Smooth muscle cell (in vitro differentiated cells): ENCODE data around the gene XPR1. TPM values are rescaled to one million over a fixed set of nuclear protein-coding genes. Genes with fewer than 3 reads are reported as not detected.

Experiments
- DNase-seq: peaks from one replicate; lab custom pipeline; 2025; ENCODE audit not compliant: unreplicated experiment; lab: John Stamatoyannopoulos, UW
- H2AFZ ChIP-seq: fragments of 200-600 bp; sonication (generic); 2 replicates; pipeline ENCODE4 v1.6.0; 2016; ENCODE audit warnings: antibody characterized with exemption, low read depth, mild to moderate bottlenecking
- H3F3A ChIP-seq: fragments of 200-600 bp; sonication (generic); 2 replicates; pipeline ENCODE4 v1.6.0; 2017; ENCODE audit warnings: antibody characterized with exemption, low read depth
- H3K27ac ChIP-seq: fragments of 200-600 bp; sonication (generic); 2 replicates; pipeline ENCODE4 v1.5.1; 2016; ENCODE audit warnings: low read depth, mild to moderate bottlenecking
- H3K27me3 ChIP-seq: fragments of 200-600 bp; sonication (generic); 2 replicates; pipeline ENCODE4 v1.6.1; 2016; ENCODE audit warnings: low read depth, mild to moderate bottlenecking
- H3K36me3 ChIP-seq: fragments of 200-600 bp; sonication (generic); 2 replicates; pipeline ENCODE4 v1.5.1; 2016; ENCODE audit warnings: low read depth
- H3K4me1 ChIP-seq: fragments of 200-600 bp; sonication (generic); 2 replicates; pipeline ENCODE4 v1.5.1; 2016; ENCODE audit warnings: low read depth
- H3K4me2 ChIP-seq: fragments of 200-600 bp; sonication (generic); 2 replicates; pipeline ENCODE4 v1.6.0; 2016; ENCODE audit warnings: mild to moderate bottlenecking
- H3K4me3 ChIP-seq: fragments of 200-600 bp; sonication (generic); 2 replicates; pipeline ENCODE4 v1.5.1; 2016; ENCODE audit warnings: mild to moderate bottlenecking
- H3K79me2 ChIP-seq: fragments of 200-600 bp; sonication (generic); 2 replicates; pipeline ENCODE4 v1.6.0; 2016; ENCODE audit warnings: low read depth, mild to moderate bottlenecking
- H3K9ac ChIP-seq: fragments of 200-600 bp; sonication (generic); 2 replicates; pipeline ENCODE4 v1.6.0; 2016; ENCODE audit warnings: low read depth
- H3K9me3 ChIP-seq: fragments of 200-600 bp; sonication (generic); replicated peaks from 2 replicates; pipeline ENCODE4 v1.5.1; 2016; ENCODE audit warnings: low read depth
- H4K20me1 ChIP-seq: fragments of 200-600 bp; sonication (generic); 2 replicates; pipeline ENCODE4 v1.6.0; 2016; ENCODE audit warnings: low read depth
- WGBS: methylation state at CpG from one replicate; pipeline ENCODE4 v1.1.7; 2016; ENCODE audit warnings: low lambda C conversion rate; 5-methylcytosine and 5-hydroxymethylcytosine counted together
- polyA plus RNA-seq: library from polyadenylated mRNA; unstranded; fragments of >200 nt; fragmentation: Nextera tagmentation; extraction: Ambion mirVana; gene quantifications from 2 replicates; pipeline ENCODE4 v1.2.1, GENCODE V29; 2016
- total RNA-seq: library from RNA; depleted of rRNA; stranded (reverse); fragments of >200 nt; gene quantifications from 2 replicates; pipeline ENCODE4 v1.2.3, GENCODE V29; 2014
- TF ChIP-seq, protein P1 (sequence below): fragments of 200-600 bp; sonication (generic); IDR thresholded peaks from 2 replicates; pipeline ENCODE4 v1.5.1; 2017; ENCODE audit warnings: borderline replicate concordance, mild to moderate bottlenecking, antibody characterized with exemption; ENCODE audit not compliant: insufficient read depth, poor library complexity, severe bottlenecking

The XPR1 gene
- total and polyA plus RNA-seq, 2 experiments from 2014 or later, result 9.5 to 27.6 TPM

GRCh38 chr1:180640531-180640949, 8.7 kb downstream of the XPR1 start:
- H3K79me2 ChIP-seq, result peaks cover 48% of the 10 kb centered on the region

GRCh38 chr1:180641662-180642061, 9.8 kb downstream of the XPR1 start:
- no peaks in the 10 kb centered on the region for H3K36me3 ChIP-seq
- no peaks in the 10 kb centered on the region for H3F3A ChIP-seq
- H2AFZ ChIP-seq, result no peak overlapping the region
- no peaks in the 10 kb centered on the region for H3K9me3 ChIP-seq
- H3K27ac ChIP-seq, result no peak overlapping the region
- DNase-seq, result no peak
- no peaks in the 10 kb centered on the region for H3K27me3 ChIP-seq
- TF ChIP-seq, protein P1, sequence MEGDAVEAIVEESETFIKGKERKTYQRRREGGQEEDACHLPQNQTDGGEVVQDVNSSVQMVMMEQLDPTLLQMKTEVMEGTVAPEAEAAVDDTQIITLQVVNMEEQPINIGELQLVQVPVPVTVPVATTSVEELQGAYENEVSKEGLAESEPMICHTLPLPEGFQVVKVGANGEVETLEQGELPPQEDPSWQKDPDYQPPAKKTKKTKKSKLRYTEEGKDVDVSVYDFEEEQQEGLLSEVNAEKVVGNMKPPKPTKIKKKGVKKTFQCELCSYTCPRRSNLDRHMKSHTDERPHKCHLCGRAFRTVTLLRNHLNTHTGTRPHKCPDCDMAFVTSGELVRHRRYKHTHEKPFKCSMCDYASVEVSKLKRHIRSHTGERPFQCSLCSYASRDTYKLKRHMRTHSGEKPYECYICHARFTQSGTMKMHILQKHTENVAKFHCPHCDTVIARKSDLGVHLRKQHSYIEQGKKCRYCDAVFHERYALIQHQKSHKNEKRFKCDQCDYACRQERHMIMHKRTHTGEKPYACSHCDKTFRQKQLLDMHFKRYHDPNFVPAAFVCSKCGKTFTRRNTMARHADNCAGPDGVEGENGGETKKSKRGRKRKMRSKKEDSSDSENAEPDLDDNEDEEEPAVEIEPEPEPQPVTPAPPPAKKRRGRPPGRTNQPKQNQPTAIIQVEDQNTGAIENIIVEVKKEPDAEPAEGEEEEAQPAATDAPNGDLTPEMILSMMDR, result no peak
- H3K4me2 ChIP-seq, result no peak overlapping the region
- no peak overlapping the region for H3K9ac ChIP-seq
- H4K20me1 ChIP-seq, result peaks cover 51% of the 10 kb centered on the region
- H3K4me3 ChIP-seq, result no peak overlapping the region
- H3K4me1 ChIP-seq, result no peaks in the 10 kb centered on the region
- peaks cover 41% of the 10 kb centered on the region for H3K79me2 ChIP-seq

More at GRCh38 chr1:180640531-180640949, 8.7 kb downstream of the XPR1 start:
- H4K20me1 ChIP-seq, result peaks cover 62% of the 10 kb centered on the region
- H3K4me3 ChIP-seq, result no peak overlapping the region
- H3K9ac ChIP-seq, result no peak overlapping the region
- TF ChIP-seq, protein P1, result no peak
- H2AFZ ChIP-seq, result no peak overlapping the region
- H3K9me3 ChIP-seq, result no peaks in the 10 kb centered on the region
- 93% methylated on average over 3 of the region's 3 CpGs for WGBS
- no peak overlapping the region for H3K27ac ChIP-seq
- DNase-seq, result no peak
- H3K4me2 ChIP-seq, result no peak overlapping the region
- no peaks in the 10 kb centered on the region for H3K27me3 ChIP-seq
- no peaks in the 10 kb centered on the region for H3K4me1 ChIP-seq
- H3F3A ChIP-seq, result no peaks in the 10 kb centered on the region
- H3K36me3 ChIP-seq, result no peaks in the 10 kb centered on the region

DNA sequence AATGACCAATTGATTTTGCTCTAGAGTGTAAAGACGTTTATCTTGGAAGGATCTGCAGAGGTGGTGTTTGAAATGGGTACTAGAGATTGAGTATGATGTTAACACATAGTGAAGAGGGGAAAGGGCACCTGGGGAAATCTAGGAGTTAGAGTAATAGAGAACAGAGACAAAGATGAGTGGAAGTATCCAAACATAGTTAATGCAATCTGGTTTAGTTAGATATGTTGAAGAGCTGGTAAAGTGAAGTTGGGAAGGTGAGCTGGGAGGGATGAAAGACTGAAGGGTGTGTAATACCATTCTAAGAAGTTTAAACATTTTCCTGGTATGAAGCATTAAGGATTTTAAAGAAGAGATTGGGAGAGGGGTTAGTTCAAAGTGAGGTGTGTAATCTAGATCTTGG, 11.0 kb downstream of the XPR1 start:
- no peaks in the 10 kb centered on the region for H3K4me1 ChIP-seq
- no peak overlapping the region for H2AFZ ChIP-seq
- no peak for DNase-seq
- H3K79me2 ChIP-seq, result peaks cover 34% of the 10 kb centered on the region
- H3K27ac ChIP-seq, result no peak overlapping the region
- TF ChIP-seq, protein P1, result no peak
- H3K9ac ChIP-seq, result no peak overlapping the region
- H3K4me2 ChIP-seq, result no peak overlapping the region
- no peak overlapping the region for H3K4me3 ChIP-seq
- H4K20me1 ChIP-seq, result peaks cover 42% of the 10 kb centered on the region
- H3F3A ChIP-seq, result no peaks in the 10 kb centered on the region
- H3K9me3 ChIP-seq, result no peaks in the 10 kb centered on the region
- WGBS, result 91% methylated on average over 1 of the region's 1 CpG
- no peaks in the 10 kb centered on the region for H3K27me3 ChIP-seq
- H3K36me3 ChIP-seq, result no peaks in the 10 kb centered on the region

DNA sequence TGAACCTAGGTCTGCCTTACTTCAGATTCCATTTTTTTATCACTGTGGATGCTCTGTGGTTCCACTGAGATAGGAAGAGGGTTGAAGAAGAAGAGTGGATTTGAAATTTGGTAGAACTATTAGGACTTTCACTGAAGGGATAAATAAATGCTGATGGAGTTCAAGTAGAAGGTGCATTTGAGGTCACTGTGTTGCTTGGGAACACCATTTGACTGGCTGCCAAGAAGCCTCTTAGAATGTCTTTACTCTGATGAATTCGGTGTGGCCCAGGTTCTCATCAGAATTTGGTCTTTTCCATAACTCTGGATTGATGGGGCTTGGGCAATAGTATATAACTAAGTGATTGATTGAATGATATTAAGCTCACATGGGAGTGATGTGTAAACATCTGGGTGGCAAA, 11.9 kb downstream of the XPR1 start:
- H3K9ac ChIP-seq, result no peak overlapping the region
- no peak overlapping the region for H3K4me3 ChIP-seq
- no peak overlapping the region for H3K27ac ChIP-seq
- H3K4me2 ChIP-seq, result no peak overlapping the region
- peaks cover 40% of the 10 kb centered on the region for H4K20me1 ChIP-seq
- DNase-seq, result no peak
- H3K4me1 ChIP-seq, result no peaks in the 10 kb centered on the region
- TF ChIP-seq, protein P1, result no peak
- peaks cover 26% of the 10 kb centered on the region for H3K79me2 ChIP-seq
- no peaks in the 10 kb centered on the region for H3K27me3 ChIP-seq
- H2AFZ ChIP-seq, result no peak overlapping the region
- H3F3A ChIP-seq, result no peaks in the 10 kb centered on the region
- 97% methylated on average over 1 of the region's 1 CpG for WGBS
- no peaks in the 10 kb centered on the region for H3K9me3 ChIP-seq
- no peaks in the 10 kb centered on the region for H3K36me3 ChIP-seq
